GM21526 (cell line): Measurements from ENCODE around the gene TOLLIP.
"Not testable (repeated sequence)": the region's sequence is repeated elsewhere in the genome, so short reads cannot be mapped to it uniquely, and the experiment has no call there.

Source experiments
- ATAC-seq: cut with Tn5 transposase; IDR thresholded peaks from one replicate; pipeline ENCODE4 v1.9.1; 2021; ENCODE audit warnings: moderate library complexity; ENCODE audit not compliant: unreplicated experiment, low FRiP score

Gene TOLLIP

DNA sequence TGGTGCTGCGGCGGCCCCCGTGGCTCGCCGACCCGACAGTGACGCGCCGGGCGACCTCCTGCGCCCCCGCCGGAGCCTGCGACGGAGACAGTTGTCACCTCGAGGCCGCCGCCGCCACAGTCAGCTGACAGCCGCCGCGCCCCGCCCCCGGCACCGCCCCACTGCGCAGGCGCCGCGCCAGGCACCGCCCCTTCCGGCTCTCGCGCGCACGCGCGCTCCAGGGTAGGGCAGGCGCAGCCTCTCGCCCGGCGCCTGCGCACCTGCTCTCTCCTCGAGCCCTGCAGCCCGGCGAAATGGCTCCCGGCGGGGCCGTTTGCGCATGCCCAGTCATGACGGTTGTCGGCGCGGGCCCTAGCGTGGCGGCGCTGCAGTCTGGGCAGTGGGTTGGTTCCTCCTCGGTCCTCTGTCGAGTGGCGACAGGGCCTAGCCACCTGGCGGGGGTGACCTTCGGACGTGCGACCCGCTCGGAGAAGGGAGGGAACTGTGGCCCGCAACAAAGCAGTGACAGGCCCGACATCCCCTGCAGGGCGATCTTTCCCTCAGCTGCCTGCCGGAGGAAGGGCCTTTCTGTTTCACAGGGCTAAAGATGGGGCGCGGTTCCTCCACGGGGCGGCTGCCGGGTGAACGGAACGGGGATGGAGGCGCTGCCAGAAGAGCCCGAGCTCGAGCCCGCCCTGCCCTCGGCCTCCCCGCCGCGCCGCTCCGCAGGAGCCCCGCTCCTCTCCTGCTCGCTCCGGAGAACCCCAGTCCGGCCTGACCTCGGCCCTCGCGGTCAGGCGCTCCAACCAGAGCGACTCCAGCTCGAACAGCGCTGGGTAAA is at the start of gene TOLLIP:
Gene TOLLIP, minus strand, starts transcription at position 135 of the 820 bp plus-strand sequence. Its CDS starts 134 bp downstream, at position 1.
- peak; percentile 60 for ATAC-seq

DNA sequence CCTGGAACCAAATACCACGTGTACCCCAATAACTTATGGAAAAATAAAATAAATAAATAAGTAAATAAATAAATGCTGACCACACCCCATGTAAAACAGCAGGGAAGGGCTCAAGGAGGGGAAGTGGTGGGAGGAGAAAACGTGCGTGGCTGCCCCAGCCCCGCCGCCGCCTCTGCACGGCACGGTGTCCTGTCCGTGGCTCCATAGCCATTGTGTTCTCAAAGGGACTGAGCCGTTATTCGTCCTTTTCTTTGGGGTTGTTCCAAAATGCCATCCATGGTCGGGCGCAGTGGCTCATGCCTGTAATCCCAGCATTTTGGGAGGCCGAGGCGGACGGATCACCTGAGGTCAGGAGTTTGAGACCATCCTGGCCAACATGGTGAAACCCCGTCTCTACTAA is 49.5 kb upstream of the TOLLIP start:
- not testable (repeated sequence) for ATAC-seq

DNA sequence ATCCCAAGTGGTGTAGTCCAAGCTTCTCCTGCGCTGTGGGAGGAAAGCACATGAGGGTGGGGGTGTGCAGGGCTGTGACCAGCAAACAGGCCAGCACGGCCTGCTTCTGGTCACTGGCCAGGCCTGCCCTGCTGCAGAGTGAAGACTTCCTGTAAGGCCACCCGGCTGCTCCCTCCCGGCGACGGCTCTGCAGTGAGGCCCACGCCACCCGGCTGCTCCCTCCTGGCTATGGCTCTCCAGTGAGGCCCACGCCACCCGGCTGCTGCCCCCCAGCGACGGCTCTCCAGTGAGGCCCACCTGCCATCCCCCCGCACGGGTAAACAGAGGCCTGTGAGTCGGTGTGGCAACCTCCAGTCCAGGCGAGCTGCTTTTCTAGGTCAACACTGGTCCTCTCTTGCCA is 48.9 kb upstream of the TOLLIP start:
- no peak for ATAC-seq

DNA sequence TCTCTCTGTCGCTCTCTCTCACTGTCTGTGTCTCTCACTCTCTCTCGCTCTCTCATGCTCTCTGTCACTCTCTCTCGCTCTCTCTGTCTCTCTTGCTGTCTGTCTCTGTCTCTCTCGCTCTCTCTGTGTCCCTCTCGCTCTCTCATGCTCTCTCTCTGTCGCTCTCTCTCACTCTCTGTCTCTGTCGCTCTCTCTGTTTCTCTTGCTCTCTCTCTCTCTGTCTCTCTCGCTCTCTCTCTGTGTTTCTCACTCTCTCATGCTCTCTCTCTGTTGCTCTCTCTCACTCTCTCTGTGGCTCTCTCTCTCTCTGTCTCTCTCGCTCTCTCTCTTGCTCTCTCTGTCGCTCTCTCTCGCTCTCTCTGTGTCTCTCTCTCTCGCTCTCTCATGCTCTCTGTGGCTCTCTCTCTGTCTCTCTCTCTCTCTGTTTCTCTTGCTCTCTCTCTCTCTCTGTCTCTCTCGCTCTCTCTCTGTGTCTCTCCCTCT is 47.1 kb upstream of the TOLLIP start:
- no peak for ATAC-seq

DNA sequence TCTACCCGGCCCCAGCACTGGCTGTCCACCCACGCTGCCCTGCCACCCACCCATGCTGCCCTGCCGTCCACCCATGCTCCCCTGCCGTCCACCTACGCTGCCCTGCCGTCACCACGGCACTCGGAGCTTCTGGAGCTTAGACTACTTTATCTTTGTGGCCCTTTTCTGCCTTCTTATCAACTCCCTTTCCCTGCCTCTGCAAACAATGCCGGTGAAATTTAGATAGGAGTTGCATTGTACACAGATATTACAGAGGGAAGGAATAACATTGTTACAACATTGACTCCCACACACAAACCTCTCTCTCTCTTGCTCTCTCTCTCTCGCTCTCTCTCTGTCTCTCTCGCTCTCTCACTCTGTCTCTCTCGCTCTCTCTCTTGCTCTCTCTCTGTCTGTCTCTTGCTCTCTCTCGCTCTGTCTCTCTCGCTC is 46.6 kb upstream of the TOLLIP start:
- no peak for ATAC-seq

DNA sequence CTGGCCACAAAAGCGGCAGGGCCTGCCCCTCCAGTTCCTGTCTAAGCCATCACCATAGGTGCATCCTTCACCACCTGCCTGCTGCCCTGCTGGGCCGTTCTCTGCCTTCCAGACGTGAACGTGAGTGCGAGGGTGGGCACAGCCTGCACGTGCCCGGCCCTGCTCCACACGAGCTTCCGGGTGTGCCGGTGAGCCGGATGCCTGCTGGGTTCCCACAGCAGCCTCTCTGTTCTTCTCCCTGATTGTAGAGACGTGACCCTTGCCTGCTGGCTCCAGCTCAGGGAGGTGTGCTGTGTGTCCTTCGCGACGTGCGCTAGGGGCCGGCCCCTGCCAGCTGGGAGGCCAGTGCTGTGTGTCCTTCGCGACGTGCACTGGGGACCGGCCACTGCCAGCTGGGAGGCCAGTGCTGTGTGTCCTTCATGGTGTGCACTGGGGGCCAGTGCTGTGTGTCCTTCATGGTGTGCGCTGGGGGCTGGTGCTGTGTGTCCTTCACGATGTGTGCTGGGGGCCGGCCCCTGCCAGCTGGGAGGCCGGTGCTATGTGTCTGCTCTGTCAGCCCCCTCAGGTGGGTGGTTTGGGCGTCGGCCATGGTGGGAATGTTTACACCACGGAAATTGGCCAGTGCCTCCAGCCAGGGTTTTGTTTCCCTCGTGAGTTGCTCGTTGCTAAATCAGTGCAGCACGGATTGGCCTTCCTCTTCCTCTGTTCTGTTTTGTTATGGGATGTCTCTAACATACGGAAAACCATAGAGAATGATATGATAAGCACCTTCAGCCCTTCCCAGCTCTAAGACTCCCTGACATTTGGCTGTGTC is 44.9 kb upstream of the TOLLIP start:
- ATAC-seq = no peak

DNA sequence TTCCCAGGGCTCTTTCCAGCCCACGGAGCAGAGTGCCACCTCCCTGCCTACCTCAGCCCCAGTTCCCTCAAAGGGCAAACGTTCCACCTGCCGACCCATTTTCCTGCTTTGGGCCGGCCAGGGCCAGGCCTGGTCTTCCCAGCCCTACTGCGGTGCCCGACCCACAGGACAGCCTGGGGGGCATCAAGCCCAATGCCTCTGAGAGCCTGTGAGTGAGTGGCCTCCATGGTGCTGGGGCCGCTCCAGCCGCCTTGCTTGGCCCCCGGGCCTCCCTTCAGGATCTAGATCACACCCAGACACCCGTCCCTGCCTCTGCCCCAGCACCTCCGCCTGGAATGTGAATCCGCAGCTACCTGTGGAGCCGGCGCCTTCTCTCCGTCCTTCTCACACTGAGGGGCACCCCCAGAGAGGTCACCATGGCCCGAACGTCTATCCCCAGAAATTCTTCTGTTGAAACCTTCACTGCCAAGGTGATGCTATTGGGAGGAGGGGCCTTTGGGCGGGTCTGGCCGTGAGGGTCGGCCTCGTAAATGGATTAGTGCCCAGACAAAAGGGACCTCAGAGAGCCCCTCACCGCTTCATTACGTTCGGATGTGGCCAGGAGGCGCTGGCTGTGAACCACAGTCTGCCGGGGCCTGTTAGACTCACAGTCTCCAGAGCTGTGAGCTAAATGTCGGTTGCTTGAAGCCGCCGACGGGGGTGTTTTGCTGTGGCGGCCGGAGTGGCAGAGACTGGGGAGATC is 44.1 kb upstream of the TOLLIP start:
- ATAC-seq = no peak

DNA sequence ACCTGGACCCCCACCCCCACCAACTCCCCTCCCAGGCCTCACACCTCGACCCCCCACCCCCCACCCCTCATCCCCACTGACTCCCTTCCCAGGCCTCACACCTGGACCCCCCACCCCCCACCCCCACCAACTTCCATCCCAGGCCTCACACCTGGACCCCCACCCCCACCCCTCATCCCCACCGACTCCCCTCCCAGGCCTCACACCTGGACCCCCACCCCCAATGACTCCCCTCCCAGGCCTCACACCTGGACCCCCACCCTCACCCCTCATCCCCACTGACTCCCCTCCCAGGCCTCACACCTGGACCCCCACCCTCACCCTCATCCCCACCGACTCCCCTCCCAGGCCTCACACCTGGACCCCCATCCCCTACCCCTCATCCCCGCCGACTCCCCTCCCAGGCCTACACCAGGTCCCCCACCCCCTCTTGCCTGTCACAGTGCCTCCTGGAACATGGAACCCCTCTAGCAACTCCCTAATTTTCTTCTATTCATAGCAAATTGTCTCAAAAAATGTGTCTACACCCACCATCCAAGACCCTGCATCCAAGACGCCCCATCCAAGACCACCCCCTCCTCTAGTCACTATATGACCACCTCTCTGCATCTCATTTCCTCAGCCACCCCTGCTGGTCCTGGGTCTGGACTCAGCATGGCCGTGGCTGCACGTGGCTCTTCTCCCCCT is 43.4 kb upstream of the TOLLIP start:
- ATAC-seq = no peak

DNA sequence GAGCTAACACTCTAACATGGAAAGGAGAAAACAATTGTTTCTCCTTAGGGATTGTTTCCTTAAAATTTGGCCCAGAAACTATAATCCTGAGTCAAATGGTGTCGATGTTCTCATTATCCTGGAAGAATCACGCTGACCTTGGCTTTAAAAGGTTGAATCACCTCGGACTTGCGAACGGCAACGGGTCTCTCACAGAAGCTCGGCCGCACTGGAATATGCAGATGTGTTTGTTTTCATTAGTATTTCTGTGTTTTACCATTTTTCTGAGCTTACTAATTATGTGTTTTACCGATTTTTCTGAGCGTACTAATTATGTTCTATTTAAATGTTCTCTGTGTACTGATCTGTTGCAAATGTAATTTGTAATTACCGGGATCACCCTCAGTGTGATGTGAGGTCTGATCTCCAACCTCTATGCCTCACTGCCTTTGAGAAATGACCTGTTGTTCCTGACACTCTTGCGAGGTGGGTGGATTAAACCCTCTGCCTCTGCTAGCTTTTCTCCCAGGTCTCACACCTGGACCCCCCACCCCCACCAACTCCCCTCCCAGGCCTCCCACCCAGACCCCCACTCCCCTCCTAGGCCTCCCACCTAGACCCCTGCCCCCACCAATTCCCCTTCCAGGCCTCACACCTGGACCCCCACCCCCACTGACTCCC is 42.0 kb upstream of the TOLLIP start:
- no peak for ATAC-seq

DNA sequence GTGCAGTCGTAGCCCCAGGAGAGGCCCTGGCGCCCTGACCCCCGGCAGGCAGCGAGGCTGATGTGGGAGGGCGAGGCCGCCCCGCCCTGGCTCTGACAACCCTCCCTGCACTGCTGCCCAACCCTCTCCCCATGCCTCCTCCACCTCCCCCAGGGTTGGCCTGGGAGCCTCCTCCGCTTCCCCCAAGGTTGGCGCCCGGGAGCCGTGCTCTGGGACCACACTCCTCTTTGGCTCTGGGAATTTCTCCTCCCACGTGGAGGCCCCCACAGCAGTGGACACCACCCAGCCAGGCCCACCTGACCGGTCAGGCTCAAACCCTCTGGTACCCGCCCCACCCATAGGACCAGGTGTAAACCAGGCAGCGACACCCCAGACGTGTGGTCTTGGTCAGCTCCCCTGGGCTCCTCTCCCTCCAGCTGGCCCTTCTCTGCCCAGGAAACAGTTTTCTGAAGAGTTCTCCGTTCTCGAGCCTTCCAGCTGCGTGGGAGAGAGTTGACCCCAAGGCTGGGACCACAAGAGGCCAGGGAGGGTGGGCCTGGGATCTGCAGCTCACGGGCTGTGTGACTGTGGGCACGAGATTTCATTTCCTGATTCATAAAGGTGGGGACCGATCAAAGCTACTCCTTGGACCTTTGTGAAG is 40.8 kb upstream of the TOLLIP start:
- no peak for ATAC-seq

DNA sequence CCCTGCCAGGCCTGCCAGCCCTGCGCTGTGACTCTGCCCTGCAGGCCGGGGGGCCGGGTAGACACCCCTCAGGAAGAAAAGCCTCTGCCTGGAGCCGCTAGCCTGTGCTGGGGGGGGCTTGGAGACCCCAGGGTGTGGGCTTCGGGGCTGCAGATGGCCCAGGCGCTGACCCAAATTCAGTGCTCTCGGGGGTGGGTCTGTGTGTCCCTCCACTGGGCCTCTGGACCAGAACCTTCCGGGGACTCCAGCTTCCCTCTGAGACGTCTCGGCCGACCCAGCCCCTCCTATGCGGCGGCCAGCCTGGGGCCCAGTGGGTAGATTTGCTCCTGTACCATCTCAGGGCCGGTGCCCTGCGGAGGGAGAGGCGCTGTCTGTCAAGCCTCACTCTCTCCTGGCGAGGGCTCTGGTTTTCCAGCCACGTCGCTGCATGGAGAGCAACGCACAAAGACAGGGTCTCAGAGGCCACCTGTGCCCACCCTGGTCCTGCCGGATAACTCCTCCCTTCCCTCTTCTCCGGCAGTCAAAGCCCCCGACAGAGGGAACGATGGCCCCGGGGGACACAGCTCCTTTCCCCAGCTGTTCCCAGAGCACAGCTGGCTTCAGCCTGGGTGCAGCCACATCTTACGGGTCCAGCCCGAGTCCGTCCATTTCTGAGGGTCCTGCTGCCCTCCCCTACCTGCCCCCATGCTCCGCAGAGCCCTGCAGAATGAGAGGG is 40.1 kb upstream of the TOLLIP start:
- ATAC-seq = no peak

DNA sequence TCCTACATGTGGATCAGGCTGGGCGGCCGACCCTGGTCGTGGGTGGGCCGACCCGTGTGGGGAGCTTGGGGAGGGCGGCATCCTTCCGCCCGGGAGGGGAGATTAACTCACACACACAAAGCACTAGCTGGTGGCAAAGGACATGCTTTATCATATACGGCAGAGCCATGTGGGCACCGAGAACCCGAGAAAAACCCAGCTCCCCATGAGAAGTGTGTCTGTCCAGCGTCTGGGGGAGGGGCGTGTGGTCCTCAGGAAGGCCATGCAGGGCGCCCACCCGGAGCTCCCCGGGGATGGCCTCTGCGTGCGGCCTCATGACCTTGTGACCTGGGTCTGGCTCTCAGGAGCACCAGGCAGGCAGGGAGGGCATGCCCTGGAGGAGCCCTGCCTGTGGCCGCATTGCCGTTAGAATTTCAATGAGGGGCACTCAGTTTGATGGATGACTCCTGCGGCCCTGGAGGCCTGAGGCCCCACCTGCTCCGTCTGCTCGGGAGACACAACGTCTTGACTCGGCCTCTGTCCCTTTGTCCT is 39.4 kb upstream of the TOLLIP start:
- no peak for ATAC-seq

DNA sequence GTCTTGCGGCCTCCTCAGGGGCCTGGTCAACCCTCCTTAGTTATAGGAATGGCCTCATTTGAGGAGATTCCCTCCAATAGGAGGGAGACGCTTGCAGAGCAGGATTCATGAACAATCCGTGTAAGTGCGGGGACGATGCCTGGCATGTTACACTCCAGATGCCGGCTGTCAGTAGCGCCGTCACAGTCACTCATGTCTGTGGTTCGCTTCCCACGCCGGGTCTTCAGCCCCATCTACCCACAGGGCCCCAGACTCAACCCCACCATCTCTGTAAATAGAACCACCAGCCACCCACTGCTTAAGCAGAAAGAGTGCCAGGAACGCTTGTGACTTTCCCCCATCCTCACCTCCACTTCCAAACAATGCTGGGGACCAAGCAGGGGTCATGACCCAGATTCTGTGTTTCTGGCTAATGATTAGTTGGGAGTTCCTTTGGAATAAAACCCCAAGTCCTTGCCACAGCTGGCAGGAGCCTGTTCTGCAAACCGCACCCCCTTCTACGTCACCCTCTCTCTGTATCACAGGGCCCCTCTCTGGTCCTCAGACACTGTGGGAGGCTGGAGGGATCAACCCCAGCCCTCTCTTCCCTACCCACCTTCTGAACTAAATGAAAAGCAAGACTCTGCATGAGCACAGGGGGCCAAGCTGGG is 38.8 kb upstream of the TOLLIP start:
- ATAC-seq = no peak

DNA sequence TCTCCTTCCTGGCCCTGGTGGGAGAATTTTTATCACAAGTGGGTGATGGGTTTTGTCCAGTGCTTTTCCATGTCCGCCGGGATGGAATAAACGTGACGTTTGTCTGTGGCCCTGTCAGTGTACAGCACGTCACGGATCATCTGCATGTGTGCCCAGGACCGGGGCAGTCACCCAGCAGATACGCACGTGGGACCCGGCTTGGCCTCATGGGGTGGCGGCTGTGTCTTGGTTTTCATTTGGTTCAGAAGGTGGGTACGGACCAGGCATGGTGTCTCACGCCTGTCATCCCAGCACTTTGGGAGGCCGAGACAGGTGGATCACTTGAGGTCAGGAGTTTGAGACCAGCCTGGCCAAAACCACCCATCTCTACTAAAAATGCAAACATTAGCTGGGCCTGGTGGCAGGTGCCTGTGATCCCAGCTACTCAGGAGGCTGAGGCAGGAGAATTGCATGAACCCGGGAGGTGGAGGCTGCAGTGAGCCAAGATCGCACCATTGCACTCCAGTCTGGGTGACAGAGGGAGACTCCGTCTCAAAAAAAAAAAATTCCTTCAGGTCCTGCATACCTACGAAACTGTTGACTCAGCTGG is 38.1 kb upstream of the TOLLIP start:
- ATAC-seq = not testable (repeated sequence)

DNA sequence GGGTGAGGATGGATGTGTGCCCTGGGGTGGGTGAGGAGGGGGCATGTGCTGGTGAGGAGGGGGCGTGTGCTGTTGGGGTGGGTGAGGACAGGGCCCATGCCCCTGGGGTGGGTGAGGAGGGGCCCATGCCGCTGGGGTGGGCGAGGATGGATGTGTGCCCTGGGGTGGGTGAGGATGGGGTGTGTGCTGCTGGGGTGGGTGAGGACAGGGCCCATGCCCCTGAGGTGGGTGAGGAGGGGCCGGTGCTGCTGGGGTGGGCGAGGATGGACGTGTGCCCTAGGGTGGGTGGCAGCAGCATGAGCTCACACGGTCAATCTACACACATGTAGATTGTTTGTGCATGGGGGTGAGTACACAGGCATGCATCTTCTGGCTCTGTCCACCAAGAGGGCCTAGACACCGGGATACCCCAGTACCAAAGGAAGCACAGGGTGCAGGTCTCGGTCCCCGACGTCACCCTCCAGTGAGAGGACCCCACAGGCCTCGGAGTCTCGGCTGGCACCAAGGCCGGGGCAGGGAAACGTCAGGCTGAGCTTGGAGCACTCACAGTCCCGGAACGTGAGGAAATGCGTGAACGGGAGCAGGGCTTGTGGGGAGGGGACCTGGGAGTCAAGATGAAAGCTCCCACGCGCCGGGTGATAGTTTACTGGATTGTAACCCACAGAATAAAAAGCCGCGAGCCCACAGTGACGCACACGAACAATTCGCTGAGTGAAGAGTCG is 37.4 kb upstream of the TOLLIP start:
- ATAC-seq = no peak

DNA sequence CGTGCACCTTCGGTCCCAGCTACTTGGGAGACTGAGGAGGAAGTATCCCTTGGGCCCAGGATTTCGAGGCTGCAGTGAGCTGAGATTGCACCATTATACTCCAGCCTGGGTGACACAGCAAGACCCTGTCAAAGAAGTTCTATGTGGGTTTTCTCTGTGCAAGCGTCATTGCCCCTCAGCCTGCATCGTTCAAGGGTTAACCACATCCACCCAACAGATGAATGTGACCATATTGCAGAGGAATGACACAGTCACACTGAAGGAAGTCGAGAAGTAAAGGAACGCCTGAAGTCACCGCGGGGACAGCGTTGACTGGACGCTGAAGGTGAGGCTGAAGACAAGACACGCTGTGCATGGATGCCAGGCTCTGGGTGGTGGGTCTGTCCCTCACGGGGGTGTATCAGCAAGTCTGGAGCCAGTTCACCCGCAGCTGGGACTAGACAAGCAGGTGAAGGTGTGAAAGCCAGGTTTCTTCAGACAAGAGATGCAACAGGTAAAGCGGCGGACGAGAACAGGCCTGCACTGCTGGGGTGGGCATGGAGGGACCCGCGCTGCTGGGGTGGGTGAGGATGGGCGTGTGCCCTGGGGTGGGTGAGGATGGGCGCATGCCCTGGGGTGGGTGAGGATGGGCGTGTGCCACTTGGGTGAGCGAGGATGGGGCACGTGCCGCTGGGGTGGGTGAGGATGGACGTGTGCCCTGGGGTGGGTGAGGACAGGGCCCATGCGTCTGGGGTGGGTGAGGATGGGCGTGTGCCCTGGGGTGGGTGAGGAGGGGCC is 36.5 kb upstream of the TOLLIP start:
- no peak for ATAC-seq
